WI38 (cell line): Measurements from ENCODE around the gene SRP14.

Source experiments
- H3K4me3 ChIP-seq: 2 replicates; pipeline ENCODE4 v1.5.1; 2011; ENCODE audit warnings: low read depth, mild to moderate bottlenecking, control low read depth, low read length
- CTCF ChIP-seq: IDR thresholded peaks from 2 replicates; pipeline ENCODE4 v1.5.1; 2012; ENCODE audit warnings: low read depth, mild to moderate bottlenecking, control low read depth, low read length

The SRP14 gene

GRCh38 chr15:40052604-40053003 is 13.6 kb upstream of the SRP14 start:
- no peak for TF ChIP-seq CTCF
- H3K4me3 ChIP-seq: no peak overlapping the region

GRCh38 chr15:40051616-40052415 is 12.8 kb upstream of the SRP14 start:
- no peak for TF ChIP-seq CTCF
- H3K4me3 ChIP-seq: no peak overlapping the region

GRCh38 chr15:40050788-40051470 is 11.9 kb upstream of the SRP14 start:
- no peak overlapping the region for H3K4me3 ChIP-seq
- no peak for TF ChIP-seq CTCF

- no peak for TF ChIP-seq CTCF
- no peak overlapping the region for H3K4me3 ChIP-seq
Measured at GRCh38 chr15:40048926-40049475, 10.0 kb upstream of the SRP14 start.

- TF ChIP-seq CTCF: no peak
- H3K4me3 ChIP-seq: no peak overlapping the region
Measured at GRCh38 chr15:40048211-40048792, 9.3 kb upstream of the SRP14 start.

- no peak overlapping the region for H3K4me3 ChIP-seq
- TF ChIP-seq CTCF: no peak
Measured at GRCh38 chr15:40047415-40048210, 8.6 kb upstream of the SRP14 start.
